Urinary bladder (tissue), 4 donors: ENCODE measurements around the gene SAA2. TPM values are rescaled to one million over a fixed set of nuclear protein-coding genes. Genes with fewer than 3 reads are reported as not detected.
"Not testable (repeated sequence)": the region's sequence is repeated elsewhere in the genome, so short reads cannot be mapped to it uniquely, and the experiment has no call there.

Source experiments
- DNase-seq: peaks from one replicate; pipeline ENCODE4 v3.0.0-alpha.2; 2015; ENCODE audit errors: extremely low spot score
- H3K27ac ChIP-seq: one replicate; pipeline ENCODE4 v1.5.1; 2013; ENCODE audit warnings: low read depth, mild to moderate bottlenecking, moderate library complexity
- H3K36me3 ChIP-seq: one replicate; pipeline ENCODE4 v1.6.1; 2013; ENCODE audit warnings: mild to moderate bottlenecking, moderate library complexity; ENCODE audit not compliant: insufficient read depth
- H3K4me1 ChIP-seq: one replicate; pipeline ENCODE4 v1.6.1; 2013; ENCODE audit warnings: mild to moderate bottlenecking, moderate library complexity; ENCODE audit not compliant: insufficient read depth
- H3K4me3 ChIP-seq: one replicate; pipeline ENCODE4 v1.5.1; 2013; ENCODE audit warnings: low read depth, low read length
- WGBS: extraction: QIAGEN DNeasy Blood & Tissue Kit; methylation state at CpG from one replicate; pipeline ENCODE4 v1.1.7; 2013; 5-methylcytosine and 5-hydroxymethylcytosine counted together
- polyA plus RNA-seq: library from polyadenylated mRNA; stranded (reverse); fragments of 200-250 nt; gene quantifications from one replicate; pipeline ENCODE4 v1.2.3, GENCODE V29; 2013
- total RNA-seq: library from RNA; depleted of rRNA; stranded (reverse); fragments of >200 nt; gene quantifications from one replicate; pipeline ENCODE4 v1.2.3, GENCODE V29; 2014
- donor health status: healthy with polysubstance abuse.
- donor health status: healthy.

The SAA2 gene
- not detected for total RNA-seq
- polyA plus RNA-seq: 13.7 TPM

DNA sequence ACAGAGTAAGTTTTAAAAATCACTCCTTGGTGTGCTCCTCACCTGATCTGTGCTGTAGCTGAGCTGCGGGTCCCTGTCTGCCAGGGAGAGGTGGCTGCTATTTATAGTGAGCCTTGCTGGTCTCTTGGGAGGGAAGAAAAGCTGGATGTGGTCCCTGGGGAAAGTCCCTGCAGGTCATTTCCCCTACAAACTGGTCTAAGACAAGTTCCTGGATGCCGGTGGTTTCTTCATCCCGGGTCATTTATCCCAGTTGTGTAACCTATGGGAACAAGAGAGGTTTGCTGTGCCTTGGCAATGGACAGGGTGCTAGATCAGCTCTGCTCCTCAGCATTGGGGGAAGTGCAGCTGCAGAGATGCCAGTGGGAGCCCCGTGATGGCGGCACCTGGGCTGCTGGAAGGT is at the start of gene SAA2:
TSS of gene SAA2 (minus strand) at position 108 of the 400 bp plus-strand sequence. CDS start 657 bp downstream, outside the sequence.
- Histone ChIP-seq H3K36me3 (no peaks in the 10 kb centered on the region), H3K4me3 (no peak within 1 kb of the TSS), H3K27ac (no peak within 1 kb of the TSS), H3K4me1 (no peaks in the 10 kb centered on the region)
- WGBS: 74% methylated on average over 5 of the region's 5 CpGs
- no peak for DNase-seq

DNA sequence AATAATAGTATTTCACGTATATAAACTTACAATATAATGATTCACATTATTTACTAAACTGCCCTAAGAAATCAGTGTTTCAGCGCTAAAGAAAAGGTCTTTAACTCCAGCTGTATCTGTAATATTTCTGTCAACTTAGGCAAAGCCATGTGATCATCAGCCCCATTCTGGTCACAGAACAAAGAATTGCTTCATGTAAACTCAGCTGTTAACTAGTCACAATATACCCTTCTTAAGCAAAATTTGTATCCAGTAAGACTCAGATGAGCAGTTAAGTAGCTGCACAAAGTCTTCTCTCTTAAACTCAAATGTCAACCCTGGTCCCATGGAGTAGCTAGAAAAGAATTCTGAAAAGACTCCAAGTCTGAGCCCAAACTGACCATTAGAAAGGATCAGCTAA is 46.8 kb upstream of the SAA2 start:
- H3K4me3 ChIP-seq: no peak overlapping the region
- H3K27ac ChIP-seq: no peak overlapping the region
- WGBS: 91% methylated on average over 2 of the region's 2 CpGs
- peaks cover 5% of the 10 kb centered on the region for H3K36me3 ChIP-seq
- H3K4me1 ChIP-seq: no peaks in the 10 kb centered on the region
- no peak for DNase-seq

DNA sequence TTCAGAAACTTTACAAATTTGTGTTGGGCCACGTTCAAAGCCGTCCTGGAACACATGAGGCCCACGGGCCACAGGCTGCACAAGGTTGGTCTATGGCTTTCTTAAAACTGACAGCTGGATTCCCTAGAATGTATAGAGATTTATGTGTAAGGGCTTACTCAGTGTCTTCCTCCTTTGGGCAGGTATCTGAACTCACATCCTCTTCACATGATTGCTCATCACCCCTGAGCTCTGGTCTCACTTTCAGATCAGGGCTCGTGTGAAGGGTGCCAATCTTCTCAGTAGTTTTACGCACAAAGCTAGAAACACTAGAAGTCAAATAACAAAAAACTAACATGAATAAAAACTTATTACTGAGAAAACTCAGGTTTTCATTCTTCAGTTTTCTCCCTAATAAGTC is 46.4 kb upstream of the SAA2 start:
- H3K4me3 ChIP-seq: no peak overlapping the region
- DNase-seq: no peak
- peaks cover 5% of the 10 kb centered on the region for H3K36me3 ChIP-seq
- no peak overlapping the region for H3K27ac ChIP-seq
- H3K4me1 ChIP-seq: no peaks in the 10 kb centered on the region
- 94% methylated on average over 5 of the region's 5 CpGs for WGBS

DNA sequence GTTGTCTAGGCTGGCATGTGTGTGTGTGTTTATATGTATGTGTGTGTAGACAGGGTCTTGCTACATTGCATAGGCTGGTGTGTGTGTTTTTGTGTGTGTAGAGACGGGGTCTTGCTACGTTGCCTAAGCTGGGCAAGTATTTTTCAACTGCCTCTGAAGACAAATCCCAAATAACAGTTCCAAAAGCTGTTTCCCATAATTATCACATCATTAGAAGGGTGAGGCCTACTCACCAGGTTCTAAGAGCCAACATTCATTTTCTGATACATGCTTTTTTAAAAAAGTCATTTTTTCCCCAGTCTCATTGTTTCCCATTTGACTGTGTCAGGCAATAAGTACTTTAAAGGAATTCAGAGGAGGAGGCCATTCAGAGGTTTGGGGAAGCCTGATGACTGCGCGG is 40.4 kb upstream of the SAA2 start:
- H3K4me1 ChIP-seq: no peaks in the 10 kb centered on the region
- 97% methylated on average over 4 of the region's 4 CpGs for WGBS
- H3K4me3 ChIP-seq: no peak overlapping the region
- no peak overlapping the region for H3K27ac ChIP-seq
- peaks cover 9% of the 10 kb centered on the region for H3K36me3 ChIP-seq
- no peak for DNase-seq

- no peak for DNase-seq
- Histone ChIP-seq H3K36me3 (peaks cover 6% of the 10 kb centered on the region), H3K27ac (no peak overlapping the region), H3K4me1 (no peaks in the 10 kb centered on the region), H3K4me3 (no peak overlapping the region)
- WGBS: 96% methylated on average over 1 of the region's 1 CpG
These were observed 37.4 kb upstream of the SAA2 start for GRCh38 chr11:18285841-18286240.

DNA sequence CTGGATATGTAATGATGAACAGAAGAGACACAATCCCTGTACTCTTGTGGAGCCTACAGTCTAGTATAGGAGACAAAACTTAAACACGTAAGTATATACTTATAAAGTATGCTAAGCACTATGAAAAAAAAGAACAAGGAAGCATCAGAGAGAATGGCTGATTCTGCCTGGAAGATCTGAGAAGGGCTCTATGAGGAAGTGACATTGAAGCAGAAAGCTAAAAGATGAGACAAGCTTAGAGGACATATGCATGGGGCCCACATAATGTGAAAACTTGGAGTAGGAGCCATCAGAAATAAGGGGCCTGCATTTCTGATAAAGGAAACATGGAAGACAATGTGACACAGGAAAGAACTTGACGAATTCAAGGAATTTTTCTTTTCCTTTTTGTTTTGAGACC is 34.2 kb upstream of the SAA2 start:
- 92% methylated on average over 2 of the region's 2 CpGs for WGBS
- H3K4me1 ChIP-seq: no peaks in the 10 kb centered on the region
- no peak for DNase-seq
- H3K27ac ChIP-seq: no peak overlapping the region
- H3K36me3 ChIP-seq: peaks cover 10% of the 10 kb centered on the region
- no peak overlapping the region for H3K4me3 ChIP-seq

- Histone ChIP-seq H3K4me1 (no peaks in the 10 kb centered on the region), H3K36me3 (peaks cover 8% of the 10 kb centered on the region)
- WGBS: 81% methylated on average over 4 of the region's 4 CpGs
These were observed 32.1 kb upstream of the SAA2 start for GRCh38 chr11:18280438-18281045.

GRCh38 chr11:18277565-18278271 is 29.2 kb upstream of the SAA2 start:
- H3K36me3 ChIP-seq: peaks cover 4% of the 10 kb centered on the region
- no peak overlapping the region for H3K27ac ChIP-seq
- no peaks in the 10 kb centered on the region for H3K4me1 ChIP-seq
- WGBS: 84% methylated on average over 5 of the region's 5 CpGs
- DNase-seq: no peak
- H3K4me3 ChIP-seq: no peak overlapping the region

More at GRCh38 chr11:18280438-18281045, 32.1 kb upstream of the SAA2 start:
- Histone ChIP-seq H3K4me3 (no peak overlapping the region), H3K27ac (no peak overlapping the region)
- no peak for DNase-seq

DNA sequence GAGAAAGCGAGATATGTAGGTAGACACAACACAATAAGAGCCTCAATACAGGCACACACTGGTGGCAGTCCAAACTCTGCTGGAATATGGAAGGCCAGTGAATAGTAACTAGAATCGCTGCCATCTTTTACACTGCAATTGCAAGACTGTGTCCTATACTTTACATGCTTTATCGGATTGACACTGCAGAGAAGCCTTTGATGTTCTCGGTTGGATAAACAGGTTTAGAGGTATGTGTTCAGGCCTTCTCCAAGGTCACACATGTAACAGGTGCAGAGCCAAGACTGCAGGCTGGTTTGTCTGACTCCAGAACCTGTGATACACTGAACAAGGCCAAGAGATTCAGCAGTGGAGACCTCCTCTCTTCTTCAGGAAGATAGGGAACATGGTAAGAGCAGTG is 22.7 kb upstream of the SAA2 start:
- Histone ChIP-seq H3K4me1 (no peaks in the 10 kb centered on the region), H3K4me3 (no peak overlapping the region), H3K36me3 (no peaks in the 10 kb centered on the region), H3K27ac (no peak overlapping the region)
- no peak for DNase-seq
- 77% methylated on average over 4 of the region's 4 CpGs for WGBS

DNA sequence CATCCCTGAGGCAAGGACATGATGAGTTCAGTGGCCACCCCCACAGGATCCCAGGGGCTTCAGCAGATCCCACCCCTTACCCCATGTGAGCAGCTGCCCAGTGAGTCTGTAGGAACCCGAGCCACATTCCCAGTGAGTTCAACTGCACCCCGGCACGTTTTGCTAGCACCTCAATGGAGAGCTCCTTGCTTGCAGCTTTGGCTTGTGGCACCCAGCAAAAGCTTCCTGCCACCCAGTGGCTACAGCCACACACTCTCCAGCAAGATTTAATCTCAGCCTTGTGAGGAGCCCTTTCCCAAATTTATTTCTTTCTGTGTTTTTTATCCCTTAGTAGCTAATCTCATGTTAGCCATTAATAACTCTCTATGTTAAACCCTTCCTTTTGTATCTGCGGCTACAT is 21.6 kb upstream of the SAA2 start:
- no peaks in the 10 kb centered on the region for H3K36me3 ChIP-seq
- H3K4me1 ChIP-seq: no peaks in the 10 kb centered on the region
- H3K27ac ChIP-seq: no peak overlapping the region
- H3K4me3 ChIP-seq: no peak overlapping the region
- no peak for DNase-seq
- 63% methylated on average over 4 of the region's 4 CpGs for WGBS

GRCh38 chr11:18269252-18269651 is 20.8 kb upstream of the SAA2 start:
- H3K27ac ChIP-seq, DNase-seq, H3K4me3 ChIP-seq, H3K36me3 ChIP-seq, H3K4me1 ChIP-seq: not testable (repeated sequence)
- 44% methylated on average over 2 of the region's 5 CpGs for whole genome bisulfite sequencing

DNA sequence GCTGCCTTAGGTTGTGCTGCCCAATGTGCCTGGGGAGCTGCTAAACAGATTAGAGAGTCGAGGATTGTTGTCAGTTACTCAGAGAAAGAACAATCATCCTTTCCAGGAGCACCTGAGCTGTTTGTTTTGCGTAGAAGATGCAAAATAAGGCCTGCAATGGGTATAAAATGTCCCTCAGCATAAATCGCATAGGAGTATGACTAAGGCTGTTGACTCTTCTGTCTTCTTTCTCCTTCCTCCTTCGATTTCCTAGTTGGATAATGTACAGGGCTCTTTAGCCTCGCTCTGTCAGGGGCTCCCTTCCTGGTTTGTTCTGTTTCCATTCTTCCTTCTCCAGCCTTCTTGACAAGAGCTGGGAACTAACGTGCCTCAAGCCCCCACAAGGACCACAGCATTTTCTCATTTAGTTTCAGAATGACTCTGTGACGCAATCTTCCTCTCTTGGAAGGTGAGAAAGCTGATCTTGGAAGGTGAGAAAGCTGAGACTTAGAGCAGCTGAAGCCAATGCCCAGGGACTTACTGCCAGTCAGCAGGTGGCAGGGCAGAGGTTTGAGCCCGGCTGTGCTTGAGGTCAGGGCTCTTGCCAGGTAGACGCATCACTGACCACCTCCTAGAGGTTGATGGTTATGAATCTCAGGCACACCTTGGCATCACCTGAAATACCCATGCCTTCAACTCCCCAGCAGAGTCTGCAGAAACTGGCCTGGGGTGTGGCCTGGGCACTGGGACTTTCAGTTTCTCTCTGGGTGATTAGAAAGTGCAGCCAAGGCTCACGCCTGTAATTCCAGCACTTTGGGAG is 19.1 kb upstream of the SAA2 start:
- H3K36me3 ChIP-seq, H3K4me3 ChIP-seq, H3K4me1 ChIP-seq, H3K27ac ChIP-seq, DNase-seq: not testable (repeated sequence)
- WGBS: 77% methylated on average over 4 of the region's 10 CpGs

DNA sequence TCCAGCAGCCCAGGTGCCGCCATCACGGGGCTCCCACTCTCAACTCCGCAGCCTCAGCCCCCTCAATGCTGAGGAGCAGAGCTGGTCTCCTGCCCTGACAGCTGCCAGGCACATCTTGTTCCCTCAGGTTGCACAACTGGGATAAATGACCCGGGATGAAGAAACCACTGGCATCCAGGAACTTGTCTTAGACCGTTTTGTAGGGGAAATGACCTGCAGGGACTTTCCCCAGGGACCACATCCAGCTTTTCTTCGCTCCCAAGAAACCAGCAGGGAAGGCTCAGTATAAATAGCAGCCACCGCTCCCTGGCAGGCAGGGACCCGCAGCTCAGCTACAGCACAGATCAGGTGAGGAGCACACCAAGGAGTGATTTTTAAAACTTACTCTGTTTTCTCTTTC is 17.5 kb upstream of the SAA2 start, which contains the start of gene SAA1:
TSS of gene SAA1 (plus strand) at position 316 of the 400 bp plus-strand sequence. CDS start 624 bp downstream, outside the sequence.
- 55% methylated on average over 8 of the region's 8 CpGs for WGBS
- no peak for DNase-seq
- no peaks in the 10 kb centered on the region for H3K4me1 ChIP-seq
- H3K36me3 ChIP-seq: no peaks in the 10 kb centered on the region
- H3K27ac ChIP-seq: no peak within 1 kb of the TSS
- no peak within 1 kb of the TSS for H3K4me3 ChIP-seq
